ENCODE results near the gene SLC9A8. TPM values are rescaled to one million over a fixed set of nuclear protein-coding genes. Genes with fewer than 3 reads are reported as not detected.
A peak's percentile ranks its signal among the peaks of the same experiment; 100 is the strongest.

Gene SLC9A8
- total and polyA plus RNA-seq, 12 donors, result 12.4 to 23.3 (median 17.5) TPM

- peak in 3 of 7 donors; percentile 42 to 67 (median 63) for DNase-seq
- H3K36me3 ChIP-seq (replicated peaks in 1 of 2), result no peaks in the 10 kb centered on the region
- WGBS, 4 donors, result 25 to 39% (median 32%) methylated on average over 18 to 19 of the region's 19 CpGs
- H3K4me3 ChIP-seq, result peak overlapping the region in 3 of 4 donors; percentile 68 to 100 (median 73)
- H3K4me1 ChIP-seq (replicated peaks in 1 of 2), result peaks cover 20 to 41% of the 10 kb centered on the region in 2 donors
- TF ChIP-seq POLR2A (IDR thresholded peaks at IDR 0.05), result no peak
- no peak for TF ChIP-seq CTCF (IDR thresholded peaks at IDR 0.05)
- no peaks in the 10 kb centered on the region for H3K27me3 ChIP-seq
- H3K9me3 ChIP-seq (replicated peaks in 1 of 3), result no peaks in the 10 kb centered on the region
- intact Hi-C loops (cut with DNase I), result no loop called here
- peak overlapping the region; percentile 97 to 100 (median 99) for H3K27ac ChIP-seq
Measured at GRCh38 chr20:49916146-49917002, 103.7 kb downstream of the SLC9A8 start.

GRCh38 chr20:49918446-49918845 lies 105.8 kb downstream of the SLC9A8 start:
- intact Hi-C loops (cut with DNase I), result no loop called here
- Histone ChIP-seq H3K4me3 (no peak overlapping the region), H3K36me3 (replicated peaks in 1 of 2) (no peaks in the 10 kb centered on the region), H3K27me3 (no peaks in the 10 kb centered on the region), H3K4me1 (replicated peaks in 1 of 2) (peaks cover 20 to 24% of the 10 kb centered on the region in 2 donors), H3K27ac (no peak overlapping the region), H3K9me3 (replicated peaks in 1 of 3) (no peaks in the 10 kb centered on the region)
- 79 to 100% (median 92%) methylated on average over 3 of the region's 3 CpGs for WGBS, 4 donors
- no peak for DNase-seq
- TF ChIP-seq POLR2A (IDR thresholded peaks at IDR 0.05) (no peak), CTCF (IDR thresholded peaks at IDR 0.05) (no peak)

GRCh38 chr20:49919009-49919408 lies 106.4 kb downstream of the SLC9A8 start:
- H3K4me3 ChIP-seq, result no peak overlapping the region
- intact Hi-C loops (cut with DNase I), result no loop called here
- peaks cover 15 to 18% of the 10 kb centered on the region in 2 donors for H3K4me1 ChIP-seq (replicated peaks in 1 of 2)
- no peak for DNase-seq
- TF ChIP-seq POLR2A (IDR thresholded peaks at IDR 0.05), result no peak
- TF ChIP-seq CTCF (IDR thresholded peaks at IDR 0.05), result no peak
- H3K9me3 ChIP-seq (replicated peaks in 1 of 3), result no peaks in the 10 kb centered on the region
- H3K27ac ChIP-seq, result no peak overlapping the region
- no peaks in the 10 kb centered on the region for H3K27me3 ChIP-seq
- WGBS, 4 donors, result 54 to 76% (median 67%) methylated on average over 5 to 7 of the region's 7 CpGs
- H3K36me3 ChIP-seq (replicated peaks in 1 of 2), result no peaks in the 10 kb centered on the region

- H3K27ac ChIP-seq, result no peak overlapping the region
- peaks cover 11 to 14% of the 10 kb centered on the region in 2 donors for H3K4me1 ChIP-seq (replicated peaks in 1 of 2)
- no peaks in the 10 kb centered on the region for H3K27me3 ChIP-seq
- TF ChIP-seq POLR2A (IDR thresholded peaks at IDR 0.05), result no peak
- no peak for TF ChIP-seq CTCF (IDR thresholded peaks at IDR 0.05)
- no peak overlapping the region for H3K4me3 ChIP-seq
- intact Hi-C loops (cut with DNase I), result no loop called here
- no peaks in the 10 kb centered on the region for H3K9me3 ChIP-seq (replicated peaks in 1 of 3)
- WGBS, 4 donors, result 76 to 91% (median 84%) methylated on average over 2 of the region's 2 CpGs
- no peaks in the 10 kb centered on the region for H3K36me3 ChIP-seq (replicated peaks in 1 of 2)
- DNase-seq, result no peak
Measured at GRCh38 chr20:49919461-49919860, 106.8 kb downstream of the SLC9A8 start.

Measured in adrenal gland (tissue), 12 donors.